SU-DHL-6 (cell line): ENCODE measurements around the gene CLSTN2.

Experiments used
- H2AFZ ChIP-seq: fragments of 200-600 bp; sonication (generic); 2 replicates; pipeline ENCODE4 v1.6.1; 2014; ENCODE audit warnings: low read depth, mild to moderate bottlenecking, moderate library complexity, mixed read lengths, antibody characterized with exemption, low read length; ENCODE audit not compliant: severe bottlenecking
- H3F3A ChIP-seq: fragments of 200-600 bp; shearing (Covaris generic); 2 replicates; pipeline ENCODE4 v1.6.0; 2016; ENCODE audit warnings: antibody characterized with exemption, mild to moderate bottlenecking; ENCODE audit not compliant: insufficient read depth
- H3K27ac ChIP-seq: fragments of 200-600 bp; sonication (generic); 2 replicates; pipeline ENCODE4 v1.5.1; 2016; ENCODE audit warnings: low read depth, mild to moderate bottlenecking, low read length, moderate library complexity, mixed read lengths
- H3K27me3 ChIP-seq: fragments of 200-600 bp; sonication (generic), shearing (Covaris generic); 2 replicates; pipeline ENCODE4 v1.6.0; 2014; ENCODE audit warnings: mild to moderate bottlenecking, low read length
- H3K36me3 ChIP-seq: fragments of 200-600 bp; sonication (generic); 2 replicates; pipeline ENCODE4 v1.6.1; 2014; ENCODE audit warnings: mild to moderate bottlenecking, low read length, mixed read lengths
- H3K4me2 ChIP-seq: fragments of 300-600, 200-600 bp; shearing (Covaris generic), sonication (generic); 2 replicates; pipeline ENCODE4 v1.6.0; 2014; ENCODE audit warnings: low read length, low read depth, mild to moderate bottlenecking; ENCODE audit not compliant: poor library complexity, severe bottlenecking
- H3K4me3 ChIP-seq: fragments of 200-600 bp; sonication (generic); 2 replicates; pipeline ENCODE4 v1.5.1; 2014; ENCODE audit warnings: antibody characterized with exemption, low read length, mild to moderate bottlenecking, mixed read lengths; ENCODE audit not compliant: insufficient read depth, poor library complexity, severe bottlenecking
- H3K79me2 ChIP-seq: fragments of 200-600 bp; sonication (generic); 2 replicates; pipeline ENCODE4 v1.6.1; 2014; ENCODE audit warnings: mild to moderate bottlenecking, low read length, moderate library complexity; ENCODE audit not compliant: insufficient read depth
- H3K9ac ChIP-seq: fragments of 200-600 bp; sonication (generic); 2 replicates; pipeline ENCODE4 v1.7.0; 2014; ENCODE audit warnings: mild to moderate bottlenecking, low read length
- H3K9me2 ChIP-seq: fragments of 200-600 bp; sonication (generic); replicated peaks from 2 replicates; pipeline ENCODE4 v1.6.1; 2014; ENCODE audit warnings: low read length; ENCODE audit not compliant: insufficient read depth
- H3K9me3 ChIP-seq: fragments of 200-600 bp; sonication (generic); 2 replicates; pipeline ENCODE4 v1.6.1; 2014; ENCODE audit warnings: low read length, mixed read lengths; ENCODE audit not compliant: insufficient read depth
- H4K20me1 ChIP-seq: fragments of 200-600 bp; sonication (generic); 2 replicates; pipeline ENCODE4 v1.6.1; 2014; ENCODE audit warnings: low read depth, mild to moderate bottlenecking, antibody characterized with exemption, low read length, moderate library complexity, mixed read lengths
- CTCF ChIP-seq: fragments of 200-600 bp; sonication (generic); IDR thresholded peaks from one replicate; pipeline ENCODE4 v1.5.1; 2017; ENCODE audit warnings: antibody characterized with exemption, mild to moderate bottlenecking, low read length, moderate library complexity; ENCODE audit not compliant: insufficient read depth, poor library complexity, severe bottlenecking
- EZH2phosphoT487 ChIP-seq: fragments of 200-600 bp; sonication (generic), shearing (Covaris generic); conservative IDR thresholded peaks from 2 replicates; pipeline ENCODE4 v1.6.1; 2018; ENCODE audit warnings: mild to moderate bottlenecking, antibody characterized with exemption, low read length, moderate library complexity, mixed read lengths

The CLSTN2 gene

GRCh38 chr3:140427786-140428185, 492.8 kb downstream of the CLSTN2 start:
- Histone ChIP-seq H3F3A (no peaks in the 10 kb centered on the region), H3K9ac (no peak overlapping the region), H2AFZ (no peak overlapping the region), H3K9me3 (no peaks in the 10 kb centered on the region), H3K27ac (no peak overlapping the region), H3K27me3 (no peaks in the 10 kb centered on the region), H3K4me3 (no peak overlapping the region), H3K4me2 (no peak overlapping the region), H3K9me2 (no peaks in the 10 kb centered on the region), H3K79me2 (no peaks in the 10 kb centered on the region), H4K20me1 (no peaks in the 10 kb centered on the region), H3K36me3 (no peaks in the 10 kb centered on the region)
- no peak for TF ChIP-seq CTCF

DNA sequence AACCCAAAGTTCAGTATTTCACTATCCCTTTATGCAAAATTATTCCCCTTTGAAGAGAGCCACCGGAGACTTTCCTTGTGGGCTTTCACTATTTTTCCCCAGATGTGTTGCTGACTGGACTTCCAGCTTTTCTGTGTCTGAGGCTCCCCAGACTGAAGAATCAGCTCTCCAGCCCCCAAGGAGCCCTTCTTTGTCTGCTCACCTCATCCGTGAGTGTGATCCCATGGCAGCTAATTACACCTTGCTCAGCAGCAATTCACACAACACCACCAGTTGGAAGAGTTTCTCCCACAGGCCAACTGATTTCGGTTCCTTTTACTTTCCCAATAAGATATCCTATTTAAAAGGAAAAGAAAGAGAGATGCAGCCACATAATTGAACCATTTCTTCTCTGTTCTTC, 493.4 kb downstream of the CLSTN2 start:
- Histone ChIP-seq H3K27me3 (no peaks in the 10 kb centered on the region), H3K4me3 (no peak overlapping the region), H3K9ac (no peak overlapping the region), H3K9me3 (no peaks in the 10 kb centered on the region), H3F3A (no peaks in the 10 kb centered on the region), H3K27ac (no peak overlapping the region), H2AFZ (no peak overlapping the region), H4K20me1 (no peaks in the 10 kb centered on the region), H3K79me2 (no peaks in the 10 kb centered on the region), H3K36me3 (no peaks in the 10 kb centered on the region), H3K4me2 (no peak overlapping the region), H3K9me2 (no peaks in the 10 kb centered on the region)
- TF ChIP-seq EZH2phosphoT487 (no peak), CTCF (no peak)

DNA sequence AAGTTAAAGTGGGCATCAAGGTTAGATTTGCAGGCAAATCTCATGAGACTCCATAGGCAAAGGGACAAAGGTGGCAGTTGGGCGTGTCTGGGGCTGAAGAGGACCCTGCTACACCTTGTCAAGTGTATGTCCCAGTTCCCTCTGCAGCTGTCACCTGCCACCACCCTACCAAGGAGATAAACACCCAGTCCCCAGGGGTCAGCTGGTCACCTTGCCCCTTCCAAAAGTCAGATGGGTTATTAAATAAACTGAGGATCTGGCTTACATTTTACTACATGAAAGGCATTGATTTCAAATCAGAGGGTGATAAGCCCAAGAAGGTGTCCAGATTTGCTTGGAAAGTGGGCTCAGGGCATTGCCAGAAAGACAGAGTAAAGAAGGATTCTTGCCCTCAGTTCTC, 494.8 kb downstream of the CLSTN2 start:
- TF ChIP-seq CTCF = no peak
- no peak for TF ChIP-seq EZH2phosphoT487
- Histone ChIP-seq H3K9me2 (no peaks in the 10 kb centered on the region), H3K79me2 (no peaks in the 10 kb centered on the region), H2AFZ (no peak overlapping the region), H3K4me3 (no peak overlapping the region), H3K9ac (no peak overlapping the region), H3K36me3 (no peaks in the 10 kb centered on the region), H3K9me3 (no peaks in the 10 kb centered on the region), H3K27me3 (no peaks in the 10 kb centered on the region), H4K20me1 (no peaks in the 10 kb centered on the region), H3K4me2 (no peak overlapping the region), H3F3A (no peaks in the 10 kb centered on the region), H3K27ac (no peak overlapping the region)

- Histone ChIP-seq H3K4me3 (no peak overlapping the region), H3K9ac (no peak overlapping the region), H3F3A (no peaks in the 10 kb centered on the region), H3K9me3 (no peaks in the 10 kb centered on the region), H3K27ac (no peak overlapping the region), H3K79me2 (no peaks in the 10 kb centered on the region), H3K9me2 (no peaks in the 10 kb centered on the region), H3K36me3 (no peaks in the 10 kb centered on the region), H3K27me3 (no peaks in the 10 kb centered on the region), H3K4me2 (no peak overlapping the region), H4K20me1 (no peaks in the 10 kb centered on the region), H2AFZ (no peak overlapping the region)
- no peak for TF ChIP-seq CTCF
- no peak for TF ChIP-seq EZH2phosphoT487
These were observed 495.5 kb downstream of the CLSTN2 start for GRCh38 chr3:140430494-140430893.
